GM18511 (cell line): ENCODE measurements around the gene DDX10.
"Not testable (repeated sequence)": the region's sequence is repeated elsewhere in the genome, so short reads cannot be mapped to it uniquely, and the experiment has no call there.

Experiments used
- ATAC-seq: cut with Tn5 transposase; IDR thresholded peaks from one replicate; pipeline ENCODE4 v1.9.1; 2021; ENCODE audit warnings: mild to moderate bottlenecking, moderate library complexity; ENCODE audit not compliant: unreplicated experiment

DDX10 gene

DNA sequence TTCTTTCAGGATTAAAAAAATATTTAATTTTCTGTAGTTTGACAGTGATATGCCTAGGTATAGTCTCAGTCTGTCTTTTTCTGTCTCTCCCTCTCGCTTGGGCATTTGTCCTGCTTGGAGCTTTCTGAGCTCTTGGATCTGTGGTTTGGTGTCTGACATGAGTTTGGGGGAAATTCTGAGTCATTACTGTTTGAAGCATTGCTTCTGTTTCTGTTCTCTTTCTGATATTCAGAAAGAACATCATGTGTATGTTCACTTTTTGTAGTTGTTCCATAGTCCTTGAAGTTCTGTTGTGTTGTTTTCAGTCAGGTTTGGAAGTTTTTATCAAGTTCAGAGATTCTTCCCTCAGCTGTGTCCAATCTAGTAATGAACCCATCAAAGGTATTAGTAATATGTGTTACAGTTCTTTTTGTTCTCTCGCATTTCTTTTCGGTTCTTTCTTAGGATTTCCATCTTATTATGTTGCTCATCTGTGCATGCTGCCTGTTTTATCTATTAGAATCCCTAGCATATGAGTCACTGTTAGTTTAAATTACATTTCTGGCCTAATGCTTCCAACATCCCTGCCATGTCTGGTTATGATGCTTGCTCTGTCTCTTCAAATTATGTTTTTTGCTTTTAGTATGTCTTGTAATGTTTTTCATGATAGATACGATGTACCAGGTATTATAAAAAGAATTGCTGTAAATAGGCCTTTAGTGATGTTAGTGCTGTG is 48.4 kb downstream of the DDX10 start:
- ATAC-seq: peak; percentile 64

DNA sequence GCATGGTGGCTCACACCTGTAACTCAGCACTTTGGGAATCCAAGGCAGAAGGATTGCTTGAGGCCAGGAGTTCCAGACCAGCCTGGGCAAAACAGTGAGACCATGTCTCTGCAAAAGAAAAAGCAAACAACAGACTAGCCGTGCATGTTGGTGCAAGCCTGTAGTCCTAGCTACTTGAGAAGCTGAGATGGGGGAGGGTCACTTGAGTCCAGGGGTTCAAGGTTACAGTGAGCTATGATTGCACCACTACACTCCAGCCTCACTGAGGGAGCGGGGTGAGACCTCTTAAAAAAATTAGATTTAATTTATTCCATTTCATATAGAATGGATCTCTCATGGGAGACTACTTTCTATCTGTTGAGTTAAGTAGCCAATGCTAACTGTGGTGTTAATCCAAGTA is 50.4 kb downstream of the DDX10 start:
- no peak for ATAC-seq

DNA sequence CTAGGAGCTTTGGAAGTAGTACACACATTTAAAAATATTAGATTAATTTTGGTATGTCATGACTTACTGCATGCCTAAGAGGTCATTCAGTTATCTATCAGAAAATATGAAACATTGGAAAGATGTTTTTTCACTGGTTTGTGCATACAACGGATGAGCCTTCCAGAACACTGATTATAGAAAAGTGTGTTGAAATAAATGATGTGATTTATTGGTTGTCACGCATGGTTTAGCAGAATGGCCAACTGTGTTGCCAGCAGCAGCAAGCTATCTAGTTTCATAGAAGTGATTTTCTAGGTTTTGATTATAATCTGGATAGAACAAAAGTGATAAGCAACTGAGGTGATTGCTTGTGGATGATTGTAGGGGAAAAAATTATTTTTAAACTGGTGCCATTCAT is 53.6 kb downstream of the DDX10 start:
- ATAC-seq: no peak

DNA sequence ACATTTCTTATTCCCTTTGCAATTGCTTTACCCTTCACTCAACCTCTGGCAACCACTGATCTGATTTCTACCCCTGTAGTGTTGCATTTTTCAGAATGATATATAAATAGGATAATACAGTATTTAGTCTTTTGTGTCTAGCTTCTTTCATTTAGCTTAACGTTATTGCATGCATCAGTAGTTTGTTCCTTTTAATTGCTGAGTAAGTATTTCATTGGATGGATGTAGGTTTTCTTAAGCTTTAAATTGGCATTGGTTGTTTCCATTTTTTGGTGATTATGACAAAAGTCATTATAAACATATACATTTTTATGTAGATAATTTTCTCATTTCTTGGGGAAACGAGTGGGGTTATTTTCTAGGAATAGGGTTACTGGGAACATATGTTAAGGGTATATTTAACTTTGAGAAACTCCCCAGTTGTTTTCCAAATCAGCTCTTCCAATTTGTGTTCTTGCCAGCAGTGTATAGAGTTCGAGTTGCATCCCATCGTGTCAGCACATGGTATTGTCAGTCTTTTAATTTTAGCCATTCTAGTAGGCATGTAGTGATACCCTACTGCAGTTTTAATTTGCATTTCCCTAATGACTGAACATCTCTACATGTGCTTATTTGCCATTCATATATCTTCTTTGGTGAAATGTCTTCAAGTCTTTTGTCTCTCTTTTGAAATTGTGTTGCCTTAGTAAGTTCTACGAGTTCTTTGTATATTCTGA is 60.3 kb downstream of the DDX10 start:
- no peak for ATAC-seq

- ATAC-seq: no peak
Observed at GRCh38 chr11:108726077-108726800, 61.4 kb downstream of the DDX10 start.

DNA sequence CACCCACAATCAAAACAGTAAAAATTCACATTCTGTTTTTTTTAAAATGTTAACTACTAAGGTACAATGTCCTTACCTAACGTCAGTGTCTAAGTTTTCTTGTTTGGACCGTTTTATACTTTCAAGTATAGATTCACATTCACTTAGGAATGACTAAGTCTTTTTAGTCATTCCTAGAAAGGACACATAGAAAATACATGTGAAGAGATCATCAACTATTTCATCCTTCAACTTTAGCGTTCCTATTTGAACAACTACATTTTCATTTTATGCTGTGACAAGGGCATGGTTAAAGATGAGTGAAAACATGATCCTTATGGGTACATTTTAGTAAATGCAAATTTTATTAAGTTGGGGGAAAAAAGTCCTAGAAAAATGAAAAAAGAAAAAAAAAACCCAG is 62.8 kb downstream of the DDX10 start:
- ATAC-seq: peak; percentile 47

GRCh38 chr11:108729227-108729871 is 64.5 kb downstream of the DDX10 start:
- no peak for ATAC-seq

DNA sequence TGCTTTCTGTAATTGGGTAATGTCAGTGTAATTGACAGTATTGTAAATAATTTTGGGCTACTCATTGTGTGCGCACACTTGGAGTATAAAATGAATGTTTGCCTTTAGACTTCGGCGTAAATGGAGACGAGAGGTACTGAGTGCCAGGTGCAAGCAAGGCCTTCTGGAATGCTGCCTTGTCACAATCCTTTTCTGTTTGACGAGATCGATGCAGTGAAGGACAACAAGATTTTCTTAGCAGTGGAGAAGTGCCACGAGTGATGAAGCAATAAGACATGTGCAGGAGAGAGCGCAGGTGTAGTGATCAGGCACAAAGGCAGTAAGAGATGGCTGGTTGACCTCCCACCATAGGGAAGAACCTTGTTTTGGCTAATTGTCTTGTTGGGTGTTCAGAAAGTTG is 67.5 kb downstream of the DDX10 start:
- no peak for ATAC-seq

GRCh38 chr11:108733479-108734116 is 68.7 kb downstream of the DDX10 start:
- peak; percentile 89 for ATAC-seq

DNA sequence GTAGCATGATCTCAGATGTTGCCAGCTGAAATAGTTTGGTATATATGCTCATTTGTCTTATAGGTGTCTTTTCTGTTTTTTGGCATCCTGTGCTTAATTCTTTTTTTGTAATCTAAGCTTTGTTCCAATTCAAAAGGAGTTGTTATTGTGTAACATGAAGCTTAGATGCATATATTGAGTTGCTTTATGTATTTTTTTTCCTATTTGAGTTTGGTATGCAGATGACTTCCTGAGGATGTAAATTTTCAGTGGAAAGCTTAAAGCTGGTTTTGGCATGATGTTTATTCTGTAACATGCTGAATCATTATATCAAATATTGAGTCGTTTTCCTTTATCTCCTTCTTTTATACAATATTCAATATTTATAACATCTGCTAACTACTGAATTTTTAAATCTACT is 69.4 kb downstream of the DDX10 start:
- no peak for ATAC-seq

DNA sequence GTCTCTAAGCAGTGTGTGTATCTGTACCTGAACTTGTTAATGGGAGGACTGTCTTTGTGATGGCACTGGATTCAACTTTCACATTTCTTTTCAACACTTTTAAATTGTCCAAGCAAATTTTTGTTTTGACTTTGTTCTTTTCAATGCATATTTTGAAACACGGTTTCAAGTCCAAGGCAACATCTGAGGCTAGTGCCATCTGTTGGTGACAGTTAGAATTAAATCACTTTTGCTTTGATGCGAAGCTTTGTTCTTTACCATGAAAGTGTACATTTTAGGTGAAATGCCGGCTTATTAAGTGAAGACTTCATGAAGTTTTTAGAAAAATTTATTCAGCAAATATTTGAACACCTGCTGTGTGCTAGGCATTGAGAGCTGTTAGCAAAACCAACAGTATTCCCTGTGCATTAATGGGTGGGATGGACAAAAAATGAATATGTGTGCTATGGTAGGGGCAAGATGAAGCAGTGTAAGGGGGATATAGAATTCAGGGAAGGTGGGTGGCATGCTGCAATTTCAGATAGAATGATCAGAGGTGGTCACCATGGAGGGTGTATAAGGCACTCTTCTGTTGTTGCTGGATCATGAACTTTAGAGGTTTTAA is 70.2 kb downstream of the DDX10 start:
- peak; percentile 29 for ATAC-seq

- not testable (repeated sequence) for ATAC-seq
Observed at GRCh38 chr11:108740132-108740531, 75.3 kb downstream of the DDX10 start.

- no peak for ATAC-seq
Observed at GRCh38 chr11:108743851-108744250, 79.0 kb downstream of the DDX10 start.

DNA sequence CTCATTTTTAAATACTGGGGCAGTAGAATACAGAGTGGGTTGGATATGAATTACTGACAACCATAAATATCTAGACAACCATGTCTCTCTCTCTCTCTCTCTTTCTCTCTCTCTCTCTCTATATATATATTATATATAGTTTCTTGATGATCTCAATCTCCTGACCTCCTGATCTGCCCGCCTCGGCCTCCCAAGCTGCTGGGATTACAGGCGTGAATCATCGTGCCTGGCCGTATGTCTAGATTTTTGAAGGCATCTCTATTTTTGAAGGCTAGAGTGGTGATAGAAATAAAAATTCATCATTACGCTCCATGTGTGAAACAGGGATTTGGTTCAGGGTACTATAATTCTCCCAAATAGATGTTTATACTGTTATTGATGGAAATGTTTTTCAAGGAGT is 84.1 kb downstream of the DDX10 start:
- no peak for ATAC-seq

DNA sequence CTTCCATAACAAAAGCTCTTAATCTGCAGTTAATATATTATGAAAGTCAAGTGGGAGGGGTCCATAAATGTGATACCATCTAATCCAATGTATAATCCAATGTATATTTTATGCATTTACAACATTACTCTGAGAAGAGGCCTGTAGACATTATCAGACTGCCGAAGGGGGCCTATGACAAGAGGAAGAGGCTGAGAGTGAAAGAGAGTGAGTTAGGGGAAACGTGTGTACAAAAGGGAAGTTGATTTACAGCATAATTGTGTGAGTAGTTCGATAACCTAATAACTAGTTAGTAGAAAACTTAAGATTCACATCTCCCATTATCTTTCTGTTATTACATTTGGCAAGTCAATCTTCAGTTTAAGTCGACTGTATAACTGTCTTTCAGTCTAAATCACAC is 86.6 kb downstream of the DDX10 start:
- peak; percentile 74 for ATAC-seq

- ATAC-seq: peak; percentile 23
Observed at GRCh38 chr11:108752297-108752751, 87.5 kb downstream of the DDX10 start.

GRCh38 chr11:108754901-108755625 is 90.2 kb downstream of the DDX10 start:
- ATAC-seq: peak; percentile 35

GRCh38 chr11:108757630-108758029 is 92.8 kb downstream of the DDX10 start:
- ATAC-seq: no peak

DNA sequence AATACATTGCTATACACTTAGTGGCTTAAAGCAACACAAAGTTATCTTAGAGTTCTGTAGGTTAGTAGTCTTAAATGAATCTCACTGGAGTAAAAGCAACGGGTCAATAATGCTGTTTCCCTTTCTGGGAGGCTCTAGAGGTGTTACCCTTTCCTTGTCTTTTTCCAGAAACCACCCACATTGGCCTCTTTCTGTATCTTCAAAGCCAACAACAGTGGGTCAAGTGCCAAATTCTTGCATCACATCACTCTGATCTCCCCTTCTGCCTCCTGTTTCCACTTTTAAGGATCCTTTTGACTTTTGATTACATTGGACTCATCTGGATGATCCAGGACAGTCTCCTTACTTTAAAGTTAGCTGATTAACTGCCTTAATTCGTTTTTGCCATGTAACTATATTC is 93.6 kb downstream of the DDX10 start:
- no peak for ATAC-seq
